WI38 (cell line): ENCODE data around the gene PKNOX2.

ENCODE experiments used
- H3K4me3 ChIP-seq: 2 replicates; pipeline ENCODE4 v1.5.1; 2011; ENCODE audit warnings: low read depth, mild to moderate bottlenecking, control low read depth, low read length
- TF ChIP-seq, protein P1 (sequence below): IDR thresholded peaks from 2 replicates; pipeline ENCODE4 v1.5.1; 2012; ENCODE audit warnings: low read depth, mild to moderate bottlenecking, control low read depth, low read length

PKNOX2 gene

DNA sequence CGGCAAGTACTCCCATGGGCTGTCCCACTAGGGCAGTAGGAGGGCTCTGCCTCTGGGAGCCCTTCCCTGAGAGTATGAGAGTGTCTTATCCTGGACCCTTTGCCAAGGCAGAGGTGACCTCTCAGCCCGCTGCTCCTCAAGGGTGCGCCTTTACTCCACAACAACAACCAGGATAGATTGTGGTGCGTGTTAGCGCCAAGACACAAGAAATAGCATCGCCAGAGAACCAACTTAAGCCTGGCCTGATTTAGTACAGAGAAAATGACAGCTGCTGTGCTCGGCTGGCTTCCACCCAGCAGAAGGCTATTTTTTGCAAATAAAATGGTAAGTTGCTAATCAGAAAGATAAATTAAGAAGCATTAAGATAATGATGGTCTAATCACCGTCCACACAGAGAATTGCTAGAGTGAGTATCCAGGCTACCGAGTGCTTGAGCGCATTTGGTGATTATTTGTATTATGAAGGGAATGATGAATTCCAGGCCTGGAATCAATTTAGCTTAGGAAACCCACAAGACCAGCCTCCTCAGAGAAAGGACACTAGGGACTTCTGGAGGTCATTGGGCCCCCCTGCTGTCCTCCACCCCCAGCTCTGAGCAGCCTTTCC is 119.8 kb downstream of the PKNOX2 start:
- TF ChIP-seq, protein P1, sequence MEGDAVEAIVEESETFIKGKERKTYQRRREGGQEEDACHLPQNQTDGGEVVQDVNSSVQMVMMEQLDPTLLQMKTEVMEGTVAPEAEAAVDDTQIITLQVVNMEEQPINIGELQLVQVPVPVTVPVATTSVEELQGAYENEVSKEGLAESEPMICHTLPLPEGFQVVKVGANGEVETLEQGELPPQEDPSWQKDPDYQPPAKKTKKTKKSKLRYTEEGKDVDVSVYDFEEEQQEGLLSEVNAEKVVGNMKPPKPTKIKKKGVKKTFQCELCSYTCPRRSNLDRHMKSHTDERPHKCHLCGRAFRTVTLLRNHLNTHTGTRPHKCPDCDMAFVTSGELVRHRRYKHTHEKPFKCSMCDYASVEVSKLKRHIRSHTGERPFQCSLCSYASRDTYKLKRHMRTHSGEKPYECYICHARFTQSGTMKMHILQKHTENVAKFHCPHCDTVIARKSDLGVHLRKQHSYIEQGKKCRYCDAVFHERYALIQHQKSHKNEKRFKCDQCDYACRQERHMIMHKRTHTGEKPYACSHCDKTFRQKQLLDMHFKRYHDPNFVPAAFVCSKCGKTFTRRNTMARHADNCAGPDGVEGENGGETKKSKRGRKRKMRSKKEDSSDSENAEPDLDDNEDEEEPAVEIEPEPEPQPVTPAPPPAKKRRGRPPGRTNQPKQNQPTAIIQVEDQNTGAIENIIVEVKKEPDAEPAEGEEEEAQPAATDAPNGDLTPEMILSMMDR, result no peak

DNA sequence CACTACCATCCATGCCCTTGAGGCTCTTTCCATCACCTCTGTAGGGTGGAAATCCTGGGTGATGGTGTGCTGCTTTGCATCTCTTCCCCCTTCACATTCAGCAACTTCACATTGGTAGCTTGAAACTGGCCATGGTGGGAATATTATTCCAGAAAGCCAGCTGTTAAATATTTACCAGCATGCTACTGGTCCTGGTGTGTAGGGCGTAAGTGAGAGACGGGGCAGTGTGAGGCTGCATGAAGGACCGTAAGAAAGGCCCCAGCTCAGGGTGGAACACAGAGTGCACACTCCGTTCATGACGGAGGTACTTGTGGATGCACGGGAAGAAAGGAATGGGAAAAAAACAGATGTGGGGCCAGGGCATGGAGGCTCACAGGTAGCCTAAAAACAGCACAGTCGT is 121.3 kb downstream of the PKNOX2 start:
- TF ChIP-seq, protein P1, result no peak
- no peak overlapping the region for H3K4me3 ChIP-seq

More for the DNA sequence above, 119.8 kb downstream of the PKNOX2 start:
- H3K4me3 ChIP-seq, result no peak overlapping the region

DNA sequence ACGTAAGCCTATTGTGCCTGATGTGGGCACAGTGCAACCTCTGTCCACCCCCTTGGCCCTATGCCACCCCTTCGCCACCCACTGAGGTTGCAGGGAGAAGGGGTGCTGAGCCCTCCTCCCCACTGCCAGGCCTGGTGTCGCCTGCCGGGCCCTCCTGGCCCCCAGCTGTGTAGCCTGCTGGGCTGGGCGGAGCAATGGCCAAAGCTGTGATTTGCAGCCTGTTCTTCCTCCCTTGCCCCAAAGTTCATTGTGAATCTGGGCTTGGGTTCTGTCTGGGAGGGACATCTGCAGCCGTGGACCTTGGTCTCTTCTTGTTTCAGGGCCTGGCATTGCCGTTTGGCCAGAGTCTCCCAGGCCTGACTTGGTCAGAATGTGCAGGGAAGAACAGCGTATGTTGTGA is 121.9 kb downstream of the PKNOX2 start:
- TF ChIP-seq, protein P1, result no peak

DNA sequence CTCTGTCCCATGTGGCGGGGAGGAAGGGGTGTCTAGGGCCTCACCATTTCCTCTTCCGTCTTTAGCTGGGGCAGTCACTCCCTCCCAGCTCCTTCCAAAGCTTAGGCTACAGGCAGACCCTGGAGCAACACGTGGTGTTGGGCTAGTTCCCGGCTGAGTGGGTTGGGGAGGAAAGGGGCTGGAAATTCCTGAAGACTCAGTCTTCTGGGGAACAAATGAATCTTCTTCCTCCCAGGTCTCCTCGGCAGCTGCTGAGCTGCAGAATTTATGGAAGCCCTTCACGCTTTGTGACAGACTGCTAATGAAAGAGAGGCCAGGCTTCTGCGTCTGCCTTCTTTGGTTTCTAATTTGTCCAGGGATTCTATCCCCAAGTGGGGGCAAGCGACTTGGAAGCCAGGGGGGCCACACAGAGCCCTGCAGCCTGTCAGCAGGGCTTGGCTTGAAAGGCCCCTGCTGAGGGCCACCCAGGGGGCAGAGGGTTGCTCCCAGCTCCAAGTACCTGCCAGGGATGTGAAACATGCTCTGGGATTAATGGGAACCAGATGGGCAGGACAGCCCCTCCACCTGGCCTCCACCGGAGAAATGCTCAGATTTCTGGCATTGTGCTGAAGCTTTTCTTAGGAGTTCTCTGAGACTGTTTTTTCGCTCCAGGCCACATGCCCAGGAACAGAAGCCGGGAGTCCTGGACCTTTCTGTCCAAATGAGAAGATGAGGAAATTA is 123.1 kb downstream of the PKNOX2 start:
- no peak overlapping the region for H3K4me3 ChIP-seq
- TF ChIP-seq, protein P1, result no peak

More for the DNA sequence above, 121.9 kb downstream of the PKNOX2 start:
- H3K4me3 ChIP-seq, result no peak overlapping the region

DNA sequence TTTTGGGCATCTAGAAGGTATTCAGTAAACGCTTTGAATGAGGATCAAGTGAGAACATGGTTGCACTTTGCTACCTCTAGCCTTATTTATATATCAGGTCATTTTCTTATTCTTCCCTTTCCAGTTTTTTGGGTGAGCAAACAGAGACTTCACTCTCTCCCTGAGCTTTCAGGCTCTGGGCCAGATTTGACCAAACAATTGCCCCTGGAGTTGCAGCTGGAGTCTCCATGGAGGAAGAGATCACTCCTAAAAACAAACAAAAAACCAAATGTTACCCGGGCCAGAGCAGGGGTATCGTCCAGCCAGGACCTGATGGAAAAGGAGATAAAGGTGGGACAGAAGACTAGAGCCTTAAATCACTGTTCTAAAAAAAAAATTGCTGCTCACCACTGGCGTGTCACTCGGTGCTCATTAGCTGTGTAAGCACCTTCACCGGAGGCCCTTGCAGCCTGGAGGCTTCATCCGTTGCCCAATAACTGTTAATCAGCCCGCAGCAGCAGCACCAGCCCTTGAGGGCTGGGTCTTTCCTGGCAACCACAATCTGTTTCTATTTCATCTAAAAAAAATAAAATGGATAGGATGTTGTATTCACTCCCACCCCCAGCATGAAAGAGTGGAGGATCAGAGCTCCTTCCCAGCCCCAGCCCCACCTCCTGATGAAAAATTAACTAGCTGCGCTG is 125.0 kb downstream of the PKNOX2 start:
- TF ChIP-seq, protein P1, result no peak
- H3K4me3 ChIP-seq, result no peak overlapping the region

DNA sequence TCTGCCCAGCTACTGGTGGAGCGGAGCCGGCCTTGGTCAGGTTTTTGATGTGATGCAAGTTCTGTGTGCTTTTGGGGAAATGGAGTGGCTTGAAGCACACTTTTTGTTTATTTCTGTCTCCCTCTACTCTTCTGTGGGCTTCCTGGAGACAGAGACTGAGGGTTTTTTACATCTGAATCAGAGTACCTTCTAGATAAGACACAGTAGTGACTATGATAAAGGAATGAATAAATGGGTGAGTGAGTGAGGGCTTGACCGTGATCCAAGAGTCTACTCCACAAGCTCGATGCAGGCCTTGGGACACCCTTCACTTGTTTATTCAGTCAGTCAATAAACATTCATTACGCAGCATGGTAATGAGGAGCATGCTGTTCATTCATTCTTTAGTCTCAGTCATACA is 125.7 kb downstream of the PKNOX2 start:
- TF ChIP-seq, protein P1, result no peak
- no peak overlapping the region for H3K4me3 ChIP-seq

DNA sequence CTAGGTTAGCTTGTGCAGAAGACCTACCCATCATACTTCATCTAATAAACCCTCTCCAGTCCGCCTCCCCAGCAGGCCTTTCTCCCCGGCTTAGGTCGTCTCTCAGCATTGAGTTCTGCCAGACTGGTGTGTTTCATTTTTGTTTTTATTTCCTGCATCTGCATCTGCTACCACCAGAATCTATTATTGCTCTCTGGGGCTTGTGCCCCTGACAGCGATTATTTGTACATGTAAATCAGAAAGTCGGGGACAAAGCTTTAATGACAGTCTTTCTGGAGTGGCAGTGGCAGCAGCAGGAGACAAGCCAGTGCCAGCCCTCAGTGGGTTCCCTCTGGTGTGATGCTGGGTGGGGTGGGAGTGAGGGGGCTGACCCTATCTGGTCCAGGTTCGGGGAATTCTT is 127.5 kb downstream of the PKNOX2 start:
- H3K4me3 ChIP-seq, result no peak overlapping the region
- TF ChIP-seq, protein P1, result no peak
